CD4-positive, CD25-positive, alpha-beta regulatory T cell (primary cell): ENCODE data around the gene MITF. TPM values are rescaled to one million over a fixed set of nuclear protein-coding genes. Genes with fewer than 3 reads are reported as not detected.

Experiments used
- ATAC-seq, 2 donors: fragments of 150-1000 bp; cut with Tn5 transposase; one replicate each; pipeline ENCODE4 v1.10.0; 2021; ENCODE audit warnings: low read depth in 2 of 2, moderate number of reproducible peaks in 2 of 2, moderate library complexity in 1 of 2
- DNase-seq, 3 donors: peaks; one replicate each; pipeline versions ENCODE4 v3.0.0 to v3.0.0-alpha.2; 2012 to 2022; ENCODE audit warnings: mixed read lengths in 1 of 3
- H3K27ac ChIP-seq: one replicate; pipeline ENCODE4 v1.7.0; 2013; ENCODE audit warnings: mild to moderate bottlenecking, low read length; ENCODE audit not compliant: insufficient read depth, poor library complexity, severe bottlenecking
- H3K27me3 ChIP-seq: one replicate; pipeline ENCODE4 v1.7.0; 2013; ENCODE audit warnings: low read length; ENCODE audit not compliant: control insufficient read depth, insufficient read depth
- H3K36me3 ChIP-seq: one replicate; pipeline ENCODE4 v1.7.0; 2013; ENCODE audit warnings: mild to moderate bottlenecking, low read length, moderate library complexity; ENCODE audit not compliant: control insufficient read depth, insufficient read depth
- H3K4me1 ChIP-seq: 2 replicates; pipeline ENCODE4 v1.7.0; 2013; ENCODE audit warnings: mild to moderate bottlenecking, low read length; ENCODE audit not compliant: insufficient read depth, control insufficient read depth, poor library complexity, severe bottlenecking
- H3K4me3 ChIP-seq: one replicate; pipeline ENCODE4 v1.7.0; 2013; ENCODE audit warnings: low read depth, mild to moderate bottlenecking, low read length, moderate library complexity
- H3K9me3 ChIP-seq, 2 experiments: 1 replicate in 1 of 2; 2 replicates in 1 of 2; pipeline ENCODE4 v1.7.0; 2013; ENCODE audit warnings: low read length in 2 of 2, mild to moderate bottlenecking in 1 of 2, moderate library complexity in 1 of 2; ENCODE audit not compliant: control insufficient read depth in 2 of 2
- H3K27ac Mint-ChIP-seq, 3 donors: one replicate each; pipeline ENCODE4 v1.8.0; 2020 to 2022; ENCODE audit warnings: mild to moderate bottlenecking in 3 of 3, mixed read lengths in 3 of 3, moderate library complexity in 2 of 3
- H3K27me3 Mint-ChIP-seq: one replicate; pipeline ENCODE4 v1.8.0; 2022; ENCODE audit warnings: mild to moderate bottlenecking, mixed read lengths
- H3K36me3 Mint-ChIP-seq: one replicate; pipeline ENCODE4 v1.8.0; 2020; ENCODE audit warnings: mixed read lengths
- H3K4me1 Mint-ChIP-seq, 4 donors: one replicate each; pipeline ENCODE4 v1.8.0; 2020 to 2022; ENCODE audit warnings: mixed read lengths in 4 of 4, mild to moderate bottlenecking in 1 of 4
- H3K4me3 Mint-ChIP-seq, 4 donors: one replicate each; pipeline ENCODE4 v1.8.0; 2020 to 2022; ENCODE audit warnings: mild to moderate bottlenecking in 4 of 4, mixed read lengths in 4 of 4, moderate library complexity in 3 of 4
- H3K9me3 Mint-ChIP-seq, 7 donors: one replicate each; pipeline ENCODE4 v1.8.0; 2020 to 2022; ENCODE audit warnings: mixed read lengths in 7 of 7, mild to moderate bottlenecking in 3 of 7, moderate library complexity in 2 of 7
- polyA plus RNA-seq, 4 donors: library from polyadenylated mRNA; unstranded; fragments of 300-500 nt; fragmentation: Illumina TruSeq; gene quantifications; one replicate each; pipeline ENCODE4 v1.2.3, GENCODE V29; 2021
- total RNA-seq: library from RNA; stranded (reverse); gene quantifications from one replicate; pipeline ENCODE4 v1.2.3, GENCODE V29; 2022

Gene MITF
- total and polyA plus RNA-seq, 5 donors from 2014 or later = 0.44 TPM; not detected in 4

- H3K9me3 ChIP-seq = no peaks in the 10 kb centered on the region
- H3K4me3 Mint-ChIP-seq = no peak overlapping the region
- ATAC-seq = no peak
- H3K27ac ChIP-seq = no peak overlapping the region
- no peaks in the 10 kb centered on the region for H3K4me1 ChIP-seq
- peaks cover 0 to 15% (median 1%) of the 10 kb centered on the region in 7 donors for H3K9me3 Mint-ChIP-seq
- H3K27me3 Mint-ChIP-seq = no peaks in the 10 kb centered on the region
- no peak overlapping the region for H3K27ac Mint-ChIP-seq
- no peak for DNase-seq
- H3K4me3 ChIP-seq = no peak overlapping the region
- no peaks in the 10 kb centered on the region for H3K36me3 Mint-ChIP-seq
- H3K4me1 Mint-ChIP-seq = no peaks in the 10 kb centered on the region
- no peaks in the 10 kb centered on the region for H3K27me3 ChIP-seq
- no peaks in the 10 kb centered on the region for H3K36me3 ChIP-seq
These were observed 271.1 kb downstream of the MITF start for GRCh38 chr3:70010346-70010745.

GRCh38 chr3:70011582-70011981, 272.3 kb downstream of the MITF start:
- Mint-ChIP-seq H3K4me3 (no peak overlapping the region), H3K9me3 (peaks cover 0 to 15% (median 2%) of the 10 kb centered on the region in 7 donors), H3K36me3 (no peaks in the 10 kb centered on the region), H3K27me3 (no peaks in the 10 kb centered on the region), H3K4me1 (no peaks in the 10 kb centered on the region), H3K27ac (no peak overlapping the region)
- no peak overlapping the region for H3K27ac ChIP-seq
- no peak overlapping the region for H3K4me3 ChIP-seq
- DNase-seq (no peak), ATAC-seq (no peak)
- no peaks in the 10 kb centered on the region for H3K4me1 ChIP-seq
- no peaks in the 10 kb centered on the region for H3K27me3 ChIP-seq
- H3K36me3 ChIP-seq = no peaks in the 10 kb centered on the region
- H3K9me3 ChIP-seq = no peaks in the 10 kb centered on the region
